K562 (cell line): Measurements from ENCODE around the gene CIAO1. TPM values are rescaled to one million over a fixed set of nuclear protein-coding genes. Genes with fewer than 3 reads are reported as not detected.
A peak's percentile ranks its signal among the peaks of the same experiment; 100 is the strongest.

Source experiments
- ATAC-seq: fragments of 200-7000 bp; cut with Tn5 transposase; 3 replicates; pipeline ENCODE4 v1.9.1; 2020; ENCODE audit warnings: moderate library complexity
- BruUV-seq: library from RNA; stranded (reverse); fragments of 400-500 nt; replicated peaks from 2 replicates; lab custom pipeline; 2021; lab: Mats Ljungman, UMichigan
- CTCF ChIA-PET: fragments of 300-600 bp; formaldehyde crosslinking; extraction: SDS; loops from one replicate; lab custom pipeline; 2021; ENCODE audit warnings: low intra/inter-chr PET ratio; lab: Yijun Ruan, JAX
- POLR2A ChIA-PET: fragments of 300-600, 350-650 bp; sonication (Branson Sonifier 250); formaldehyde crosslinking; extraction: SDS; loops from one replicate; lab custom pipeline; 2021; ENCODE audit warnings: antibody characterized with exemption, inconsistent platforms; lab: Yijun Ruan, JAX
- DNase-seq, 4 experiments: peaks; one replicate each; pipeline versions ENCODE4 v3.0.0 to v3.0.0-alpha.2; 2011 to 2018; ENCODE audit warnings: low spot score in 3 of 4, mixed read lengths in 3 of 4; ENCODE audit errors: extremely low read depth in 1 of 4
- FAIRE-seq: peaks from 2 replicates; lab custom pipeline; 2011; peaks lifted over from hg19 to GRCh38; lab: Jason Lieb, UNC
- H2AFZ ChIP-seq: 2 replicates; pipeline ENCODE4 v1.6.0; 2011; ENCODE audit warnings: low read depth, low read length, control low read depth, inconsistent platforms
- H3K27ac ChIP-seq: fragments of 200-600 bp; 3 replicates; pipeline ENCODE4 v1.8.0; 2011; ENCODE audit warnings: low read depth, mild to moderate bottlenecking, control low read depth, inconsistent platforms, low read length, moderate library complexity, mixed read lengths; ENCODE audit errors: extremely low read depth
- H3K27me3 ChIP-seq, 2 experiments: fragments of 300-600 bp in 1 of 2; 2 replicates in 1 of 2; 3 replicates in 1 of 2; pipeline versions ENCODE4 v1.6.0 to v1.8.0; 2011; ENCODE audit warnings: inconsistent platforms in 2 of 2, low read length in 2 of 2, mild to moderate bottlenecking in 1 of 2, mixed read lengths in 1 of 2, moderate library complexity in 1 of 2; ENCODE audit not compliant: control insufficient read depth in 2 of 2, insufficient read depth in 2 of 2
- H3K36me3 ChIP-seq: fragments of 300-600 bp; 3 replicates; pipeline ENCODE4 v1.8.0; 2011; ENCODE audit warnings: mild to moderate bottlenecking, low read length, inconsistent platforms; ENCODE audit not compliant: control insufficient read depth, insufficient read depth
- H3K4me1 ChIP-seq, 2 experiments: fragments of 200-600 bp in 1 of 2; replicated peaks in 1 of 2; 2 replicates in 1 of 2; 3 replicates in 1 of 2; pipeline versions ENCODE4 v1.5.1 to v1.8.0; 2011; ENCODE audit warnings: inconsistent platforms in 2 of 2, low read length in 2 of 2, mild to moderate bottlenecking in 1 of 2, mixed read lengths in 1 of 2, moderate library complexity in 1 of 2; ENCODE audit not compliant: control insufficient read depth in 2 of 2, insufficient read depth in 2 of 2
- H3K4me2 ChIP-seq: 2 replicates; pipeline ENCODE4 v1.6.1; 2011; ENCODE audit warnings: low read length, control low read depth, inconsistent platforms, mixed read lengths; ENCODE audit not compliant: insufficient read depth
- H3K4me3 ChIP-seq: fragments of 200-600 bp; sonication (generic), shearing (Covaris generic); 2 replicates; pipeline ENCODE4 v1.5.1; 2016; ENCODE audit warnings: control low read depth, inconsistent platforms
- H3K79me2 ChIP-seq: fragments of 200-600 bp; 3 replicates; pipeline ENCODE4 v1.8.0; 2011; ENCODE audit warnings: low read length, inconsistent platforms; ENCODE audit not compliant: control insufficient read depth, insufficient read depth
- H3K9ac ChIP-seq, 2 experiments: 2 replicates each; pipeline versions ENCODE4 v1.6.0 to v1.6.1; 2011; ENCODE audit warnings: low read depth in 2 of 2, low read length in 2 of 2, control low read depth in 1 of 2, inconsistent platforms in 1 of 2, mild to moderate bottlenecking in 1 of 2, mixed read lengths in 1 of 2; ENCODE audit not compliant: insufficient read depth in 1 of 2
- H3K9me1 ChIP-seq: one replicate; pipeline ENCODE4 v1.6.0; 2011; ENCODE audit warnings: inconsistent platforms, mild to moderate bottlenecking, low read length, moderate library complexity; ENCODE audit not compliant: control insufficient read depth, insufficient read depth
- H3K9me3 ChIP-seq: replicated peaks from 2 replicates; pipeline ENCODE4 v1.5.1; 2011; ENCODE audit warnings: low read depth, low read length, inconsistent platforms; ENCODE audit not compliant: control insufficient read depth, insufficient read depth
- H4K20me1 ChIP-seq: replicated peaks from 2 replicates; pipeline ENCODE4 v1.6.1; 2011; ENCODE audit warnings: low read length, inconsistent platforms, mixed read lengths; ENCODE audit not compliant: control insufficient read depth, insufficient read depth
- BRF1 ChIP-seq: IDR thresholded peaks from 3 replicates; pipeline ENCODE4 v1.6.1; 2011; ENCODE audit warnings: borderline replicate concordance, mild to moderate bottlenecking; ENCODE audit not compliant: insufficient read length; ENCODE audit errors: extremely low read depth
- CBX1 ChIP-seq: sonication (generic); IDR thresholded peaks from 2 replicates; pipeline ENCODE4 v1.6.1; 2016; ENCODE audit warnings: antibody characterized with exemption, low read depth, mild to moderate bottlenecking
- DPF2 ChIP-seq: fragments of 450-650 bp; IDR thresholded peaks from 2 replicates; pipeline ENCODE4 v1.6.1; 2016
- FOXA1 ChIP-seq: fragments of 450-650 bp; IDR thresholded peaks from 2 replicates; pipeline ENCODE4 v1.6.1; 2016; ENCODE audit warnings: mild to moderate bottlenecking, borderline replicate concordance
- GABPA ChIP-seq: fragments of 200-800 bp; sonication (Bioruptor generic); conservative IDR thresholded peaks from 2 replicates; pipeline ENCODE4 v1.6.1; 2016; ENCODE audit warnings: low read depth, missing genetic modification characterization, missing compliant biosample characterization
- JUN ChIP-seq, 2 experiments: sonication (generic) in 1 of 2; formaldehyde crosslinking in 1 of 2; IDR thresholded peaks; 2 replicates each; pipeline versions ENCODE4 v1.6.1 to v1.8.0; 2012 to 2022; ENCODE audit warnings: borderline replicate concordance in 2 of 2, mild to moderate bottlenecking in 2 of 2, improper control_type of control experiment in 1 of 2, low read depth in 1 of 2, low read length in 1 of 2, missing genetic modification reagents in 1 of 2
- NR2C1 ChIP-seq, 2 experiments: fragments of 450-650 bp; IDR thresholded peaks; 2 replicates each; pipeline ENCODE4 v1.6.1; 2017; ENCODE audit warnings: mild to moderate bottlenecking in 2 of 2, antibody characterized with exemption in 1 of 2, inconsistent platforms in 1 of 2, missing compliant biosample characterization in 1 of 2, missing genetic modification characterization in 1 of 2
- PRMT5 ChIP-seq: sonication (generic); formaldehyde crosslinking; IDR thresholded peaks from 2 replicates; pipeline ENCODE4 v1.5.0; 2020; ENCODE audit warnings: missing genetic modification reagents
- RHOXF2B ChIP-seq: fragments of 250-450 bp; sonication (Bioruptor Pico); conservative IDR thresholded peaks from 2 replicates; pipeline ENCODE4 v1.5.1; 2021
- SMARCA4 ChIP-seq: fragments of 450-650 bp; IDR thresholded peaks from 2 replicates; pipeline ENCODE4 v1.6.1; 2016
- SMARCA5 ChIP-seq: fragments of 450-650 bp; IDR thresholded peaks from 2 replicates; pipeline ENCODE4 v1.6.1; 2016
- TAF7 ChIP-seq: fragments of 450-650 bp; IDR thresholded peaks from 2 replicates; pipeline ENCODE4 v1.6.1; 2016; ENCODE audit warnings: missing genetic modification characterization, missing compliant biosample characterization
- U2AF1 ChIP-seq: fragments of 200-400 bp; formaldehyde crosslinking; optimal IDR thresholded peaks from 2 replicates; pipeline ENCODE3; 2017; ENCODE audit warnings: mild to moderate bottlenecking, low read depth, low read length, moderate library complexity
- ZNF146 ChIP-seq: IDR thresholded peaks from one replicate; pipeline ENCODE4 v1.6.1; 2018; ENCODE audit warnings: missing compliant biosample characterization; ENCODE audit not compliant: unreplicated experiment
- ZNF699 ChIP-seq: fragments of 250-450 bp; sonication (Bioruptor Pico); IDR thresholded peaks from 2 replicates; pipeline ENCODE4 v1.8.0; 2021; ENCODE audit warnings: mild to moderate bottlenecking, moderate library complexity; ENCODE audit not compliant: insufficient replicate concordance
- WGBS: fragments of 100-300 bp; shearing (Covaris generic); methylation state at CpG from one replicate; pipeline ENCODE4 v1.1.6; 2016; ENCODE audit warnings: low coverage, mixed read lengths; ENCODE audit not compliant: insufficient coverage; ENCODE audit errors: missing lambda C conversion rate; 5-methylcytosine and 5-hydroxymethylcytosine counted together
- in situ Hi-C: fragments of 300-500 bp; cut with MboI; formaldehyde crosslinking; loops from 4 replicates; pipeline ENCODE4 v1.15.0; 2018; ENCODE audit warnings: inconsistent platforms, mixed read lengths
- intact Hi-C: fragments of 100-400 bp; cut with micrococcal nuclease; formaldehyde crosslinking; loops from 2 replicates; pipeline ENCODE4 v1.14.2; 2022
- polyA plus RNA-seq, 8 experiments: library from polyadenylated mRNA; depleted of rRNA in 4 of 8; stranded (reverse) in 5 of 8; unstranded in 3 of 8; fragments of >200 nt; fragmentation: Nextera tagmentation in 2 of 8; fragmentation: Illumina TruSeq in 1 of 8; extraction: Ambion mirVana in 2 of 8; extraction: Trizol in 1 of 8; gene quantifications; 2 replicates each; pipeline versions ENCODE4 v1.2.1 to v1.2.3, GENCODE V29; 2011 to 2014; ENCODE audit warnings: inconsistent platforms in 1 of 8, missing spikeins in 1 of 8
- total RNA-seq, 7 experiments: library from RNA; depleted of rRNA in 6 of 7; stranded (reverse); fragments of >200 nt in 6 of 7; fragmentation: Illumina TruSeq in 2 of 7; extraction: Trizol in 2 of 7; gene quantifications; 2 replicates each; pipeline versions ENCODE4 v1.2.1 to v1.2.3, GENCODE V29; 2011 to 2021; ENCODE audit warnings: low replicate concordance in 1 of 7
- TF ChIP-seq, protein P1 (sequence below): fragments of 450-650 bp; IDR thresholded peaks from 2 replicates; pipeline ENCODE4 v1.6.1; 2016; ENCODE audit warnings: borderline replicate concordance

Gene CIAO1
- total and polyA plus RNA-seq, 9 of the 15 experiments (the other 6 are each of a cell fraction or from before 2014, with no cell fraction given): 11.4 to 156 (median 92.8) TPM

DNA sequence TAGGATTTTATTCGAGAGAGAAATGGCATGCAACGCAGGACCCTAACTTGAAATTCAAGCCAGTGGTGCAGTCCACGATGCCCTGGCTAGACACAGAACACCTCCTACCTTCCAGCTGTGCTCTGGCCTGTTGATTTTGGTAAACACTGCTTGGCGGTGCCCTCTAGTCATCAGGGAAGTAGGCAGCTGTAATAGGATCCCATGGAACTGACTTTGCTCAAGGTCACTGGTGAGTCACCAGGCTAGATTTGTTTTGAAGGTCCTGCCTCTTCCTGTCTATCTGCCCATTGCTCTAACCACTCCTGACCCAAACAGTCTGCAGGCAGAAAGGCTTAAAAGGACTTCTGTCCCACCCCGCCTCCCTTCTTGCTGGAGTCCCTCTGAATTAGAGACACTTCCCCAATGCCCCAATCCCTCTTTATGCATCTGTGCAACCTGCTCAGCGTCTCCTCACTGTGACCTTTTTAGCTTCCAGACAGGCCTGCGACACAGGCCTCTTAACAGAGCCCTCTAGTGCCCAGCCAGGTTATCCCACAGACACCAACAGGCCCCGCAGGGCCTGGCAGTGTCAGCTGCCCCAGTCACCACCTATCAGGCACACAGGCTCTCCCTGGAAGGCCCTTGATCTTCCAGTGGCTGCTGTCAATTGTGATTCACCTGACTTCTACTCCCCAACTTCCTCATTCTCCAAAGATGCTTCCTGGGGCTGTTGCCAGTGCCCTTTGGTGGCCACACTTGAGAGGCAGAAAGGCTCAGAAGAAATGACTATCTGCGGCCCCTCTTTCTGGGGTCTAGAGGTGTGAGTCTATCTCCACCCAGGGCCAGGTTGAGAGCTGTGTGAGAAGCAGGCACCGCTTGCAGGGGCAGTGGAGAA is 5.4 kb upstream of the CIAO1 start:
- peak; percentile 93 for FAIRE-seq
- Histone ChIP-seq H3K4me2 (peak overlapping the region; percentile 64), H3K27me3 (no peaks in the 10 kb centered on the region), H3K9me3 (no peaks in the 10 kb centered on the region), H3K79me2 (peaks cover 39% of the 10 kb centered on the region), H2AFZ (no peak overlapping the region), H3K27ac (peak overlapping the region; percentile 62), H3K36me3 (peaks cover 48% of the 10 kb centered on the region), H3K9ac (peak overlapping the region; percentile 27 to 81), H4K20me1 (0 out of 2 replicates have a peak, but pooled peaks cover 12% of the 10 kb centered on the region), H3K9me1 (peaks cover 4% of the 10 kb centered on the region), H3K4me3 (no peak overlapping the region), H3K4me1 (peaks cover 24 to 34% of the 10 kb centered on the region in 2 experiments)
- intact Hi-C loops: loop anchor here (2.0 to 10.0 kb wide), 3 partner anchors 52 to 244 kb away; partner anchors contain the start of genes ASTL, NEURL3 and STARD7
- no TSS peak for BruUV-seq
- WGBS: 32% methylated on average over 9 of the region's 10 CpGs
- peak; percentile 78 for ATAC-seq
- CTCF ChIA-PET: interaction anchor here (0.6 to 0.7 kb wide), 2 partner anchors 103 to 122 kb away, joined by 3 read pairs; partner anchors contain the start of gene ASTL
- POLR2A ChIA-PET: interaction anchor here (0.8 to 1.9 kb wide), 6 partner anchors 10 to 52 kb away, joined by 3 to 12 read pairs (median 4); partner anchors contain the start of gene STARD7
- in situ Hi-C loops: no loop called here
- peak; percentile 56 to 75 (median 66) for DNase-seq
- TF ChIP-seq RHOXF2B (CRISPR knock-in tag) (no peak), SMARCA4 (peak; percentile 62), GABPA (tag) (peak; percentile 56), ZNF699 (CRISPR knock-in tag) (no peak), FOXA1 (no peak), ZNF146 (CRISPR knock-in tag) (no peak), BRF1 (no peak), DPF2 (peak; percentile 55), SMARCA5 (peak; percentile 39; the same call in 1 of the 2 replicates), CBX1 (no peak), PRMT5 (CRISPR knock-in tag) (no peak), JUN (IDR thresholded peaks at IDR 0.05; ENCODE audit: borderline replicate concordance, low read depth, low read length) (peak; percentile 83), JUN (CRISPR knock-in tag; IDR thresholded peaks at IDR 0.05; ENCODE audit: borderline replicate concordance) (no peak), U2AF1 (no peak), TAF7 (no peak), NR2C1 (IDR thresholded peaks at IDR 0.05) (peak; percentile 39; the same call in 1 of the 2 replicates), NR2C1 (tag; IDR thresholded peaks at IDR 0.05) (no peak; the same call in 1 of the 2 replicates)
- TF ChIP-seq, protein P1, sequence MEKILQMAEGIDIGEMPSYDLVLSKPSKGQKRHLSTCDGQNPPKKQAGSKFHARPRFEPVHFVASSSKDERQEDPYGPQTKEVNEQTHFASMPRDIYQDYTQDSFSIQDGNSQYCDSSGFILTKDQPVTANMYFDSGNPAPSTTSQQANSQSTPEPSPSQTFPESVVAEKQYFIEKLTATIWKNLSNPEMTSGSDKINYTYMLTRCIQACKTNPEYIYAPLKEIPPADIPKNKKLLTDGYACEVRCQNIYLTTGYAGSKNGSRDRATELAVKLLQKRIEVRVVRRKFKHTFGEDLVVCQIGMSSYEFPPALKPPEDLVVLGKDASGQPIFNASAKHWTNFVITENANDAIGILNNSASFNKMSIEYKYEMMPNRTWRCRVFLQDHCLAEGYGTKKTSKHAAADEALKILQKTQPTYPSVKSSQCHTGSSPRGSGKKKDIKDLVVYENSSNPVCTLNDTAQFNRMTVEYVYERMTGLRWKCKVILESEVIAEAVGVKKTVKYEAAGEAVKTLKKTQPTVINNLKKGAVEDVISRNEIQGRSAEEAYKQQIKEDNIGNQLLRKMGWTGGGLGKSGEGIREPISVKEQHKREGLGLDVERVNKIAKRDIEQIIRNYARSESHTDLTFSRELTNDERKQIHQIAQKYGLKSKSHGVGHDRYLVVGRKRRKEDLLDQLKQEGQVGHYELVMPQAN: no peak
